OCI-LY7 (cell line): ENCODE results near the gene ZNF154.

Experiments used
- EZH2phosphoT487 ChIP-seq: fragments of 200-600 bp; sonication (generic); IDR thresholded peaks from 2 replicates; pipeline ENCODE4 v1.6.1; 2018; ENCODE audit warnings: low read depth, borderline replicate concordance, mild to moderate bottlenecking, mixed run types, antibody characterized with exemption, low read length, moderate library complexity, mixed read lengths
- TF ChIP-seq, protein P1 (sequence below): fragments of 200-600 bp; sonication (generic); conservative IDR thresholded peaks from 2 replicates; pipeline ENCODE4 v1.5.1; 2014; ENCODE audit warnings: mild to moderate bottlenecking, antibody characterized with exemption, low read length, moderate library complexity, mixed read lengths

DNA sequence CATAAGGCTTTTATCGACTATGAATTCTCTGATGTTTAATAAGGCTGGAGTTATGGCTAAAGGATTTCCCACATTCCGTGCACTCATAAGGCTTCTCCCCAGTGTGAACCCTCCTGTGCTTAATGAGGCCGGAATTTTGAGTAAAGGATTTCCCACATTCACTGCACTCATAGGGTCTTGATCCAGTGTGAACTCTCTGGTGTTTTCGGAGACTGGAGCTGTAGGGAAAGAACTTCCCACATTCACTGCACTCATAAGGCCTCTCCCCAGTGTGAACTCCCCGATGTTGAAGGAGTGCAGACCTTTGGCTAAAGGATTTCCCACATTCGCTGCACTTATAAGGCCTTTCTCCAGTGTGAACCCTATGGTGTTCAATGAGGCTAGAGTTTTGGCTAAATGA is 7.4 kb downstream of the ZNF154 start:
- TF ChIP-seq, protein P1, sequence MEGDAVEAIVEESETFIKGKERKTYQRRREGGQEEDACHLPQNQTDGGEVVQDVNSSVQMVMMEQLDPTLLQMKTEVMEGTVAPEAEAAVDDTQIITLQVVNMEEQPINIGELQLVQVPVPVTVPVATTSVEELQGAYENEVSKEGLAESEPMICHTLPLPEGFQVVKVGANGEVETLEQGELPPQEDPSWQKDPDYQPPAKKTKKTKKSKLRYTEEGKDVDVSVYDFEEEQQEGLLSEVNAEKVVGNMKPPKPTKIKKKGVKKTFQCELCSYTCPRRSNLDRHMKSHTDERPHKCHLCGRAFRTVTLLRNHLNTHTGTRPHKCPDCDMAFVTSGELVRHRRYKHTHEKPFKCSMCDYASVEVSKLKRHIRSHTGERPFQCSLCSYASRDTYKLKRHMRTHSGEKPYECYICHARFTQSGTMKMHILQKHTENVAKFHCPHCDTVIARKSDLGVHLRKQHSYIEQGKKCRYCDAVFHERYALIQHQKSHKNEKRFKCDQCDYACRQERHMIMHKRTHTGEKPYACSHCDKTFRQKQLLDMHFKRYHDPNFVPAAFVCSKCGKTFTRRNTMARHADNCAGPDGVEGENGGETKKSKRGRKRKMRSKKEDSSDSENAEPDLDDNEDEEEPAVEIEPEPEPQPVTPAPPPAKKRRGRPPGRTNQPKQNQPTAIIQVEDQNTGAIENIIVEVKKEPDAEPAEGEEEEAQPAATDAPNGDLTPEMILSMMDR, result no peak
- no peak for TF ChIP-seq EZH2phosphoT487
